ENCODE results near the gene PODXL2. TPM values are rescaled to one million over a fixed set of nuclear protein-coding genes. Genes with fewer than 3 reads are reported as not detected.

The PODXL2 gene
- total RNA-seq, 4 donors from 2014 or later: 3.2 to 8.8 (median 3.7) TPM

DNA sequence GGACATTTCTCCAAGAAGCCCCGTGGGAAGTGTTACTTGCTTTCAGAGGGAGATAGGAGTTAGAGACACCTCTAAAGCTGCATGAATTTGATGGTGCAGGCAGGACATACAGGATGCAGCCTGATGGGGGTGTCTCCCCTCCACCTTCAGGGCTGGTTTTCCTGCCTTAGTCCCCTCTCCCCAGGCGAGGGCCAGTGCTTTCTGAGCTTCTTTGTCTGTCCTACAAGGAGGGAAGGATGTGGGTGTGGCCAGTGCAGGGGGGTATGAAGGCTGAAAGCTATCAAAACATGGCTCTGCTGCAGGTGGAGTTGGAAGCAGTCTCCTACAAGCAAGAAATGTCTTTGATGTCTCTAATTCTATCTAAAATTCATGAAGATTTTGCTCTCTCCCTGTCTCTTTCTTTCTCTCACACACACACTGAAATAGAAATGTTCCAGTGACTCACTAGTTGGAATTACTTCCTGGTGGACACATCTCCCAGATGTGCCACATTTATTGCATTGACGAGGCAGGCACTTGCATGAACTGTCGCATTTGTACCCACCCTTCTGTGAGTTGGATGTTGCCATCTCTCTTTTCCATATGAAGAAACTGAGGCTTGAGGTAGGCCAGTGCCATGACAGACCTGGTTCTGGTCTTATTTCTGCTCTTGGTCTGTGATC lies 13.9 kb upstream of the PODXL2 start:
- TF ChIP-seq, protein P1, sequence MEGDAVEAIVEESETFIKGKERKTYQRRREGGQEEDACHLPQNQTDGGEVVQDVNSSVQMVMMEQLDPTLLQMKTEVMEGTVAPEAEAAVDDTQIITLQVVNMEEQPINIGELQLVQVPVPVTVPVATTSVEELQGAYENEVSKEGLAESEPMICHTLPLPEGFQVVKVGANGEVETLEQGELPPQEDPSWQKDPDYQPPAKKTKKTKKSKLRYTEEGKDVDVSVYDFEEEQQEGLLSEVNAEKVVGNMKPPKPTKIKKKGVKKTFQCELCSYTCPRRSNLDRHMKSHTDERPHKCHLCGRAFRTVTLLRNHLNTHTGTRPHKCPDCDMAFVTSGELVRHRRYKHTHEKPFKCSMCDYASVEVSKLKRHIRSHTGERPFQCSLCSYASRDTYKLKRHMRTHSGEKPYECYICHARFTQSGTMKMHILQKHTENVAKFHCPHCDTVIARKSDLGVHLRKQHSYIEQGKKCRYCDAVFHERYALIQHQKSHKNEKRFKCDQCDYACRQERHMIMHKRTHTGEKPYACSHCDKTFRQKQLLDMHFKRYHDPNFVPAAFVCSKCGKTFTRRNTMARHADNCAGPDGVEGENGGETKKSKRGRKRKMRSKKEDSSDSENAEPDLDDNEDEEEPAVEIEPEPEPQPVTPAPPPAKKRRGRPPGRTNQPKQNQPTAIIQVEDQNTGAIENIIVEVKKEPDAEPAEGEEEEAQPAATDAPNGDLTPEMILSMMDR (IDR thresholded peaks at IDR 0.05; ENCODE audit: low read depth): no peak

- TF ChIP-seq, protein P1 (IDR thresholded peaks at IDR 0.05; ENCODE audit: low read depth): no peak
Measured at GRCh38 chr3:127615631-127616305, 13.2 kb upstream of the PODXL2 start.

DNA sequence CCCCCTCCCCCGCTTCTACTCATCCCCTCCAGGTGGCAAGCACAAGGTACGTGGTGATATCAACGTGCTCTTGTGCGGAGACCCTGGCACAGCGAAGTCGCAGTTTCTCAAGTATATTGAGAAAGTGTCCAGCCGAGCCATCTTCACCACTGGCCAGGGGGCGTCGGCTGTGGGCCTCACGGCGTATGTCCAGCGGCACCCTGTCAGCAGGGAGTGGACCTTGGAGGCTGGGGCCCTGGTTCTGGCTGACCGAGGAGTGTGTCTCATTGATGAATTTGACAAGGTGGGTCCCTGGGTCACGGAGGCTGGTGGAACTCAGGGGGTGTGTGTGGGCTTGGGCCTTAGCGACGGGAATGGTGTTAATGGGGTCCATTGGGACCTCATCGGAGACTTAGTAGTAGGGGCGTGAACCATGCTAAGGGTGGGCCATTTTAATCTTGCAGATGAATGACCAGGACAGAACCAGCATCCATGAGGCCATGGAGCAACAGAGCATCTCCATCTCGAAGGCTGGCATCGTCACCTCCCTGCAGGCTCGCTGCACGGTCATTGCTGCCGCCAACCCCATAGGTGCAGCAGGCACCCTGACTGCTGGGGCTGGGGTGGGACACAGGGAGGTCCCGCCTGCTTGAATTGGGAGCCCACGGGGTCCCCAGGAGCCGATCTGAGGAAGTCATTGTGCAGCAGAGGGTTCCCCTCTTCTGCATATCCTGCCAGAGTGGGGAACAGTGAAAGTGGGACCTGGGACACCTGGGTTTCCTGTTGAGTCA lies 12.0 kb upstream of the PODXL2 start:
- TF ChIP-seq, protein P1 (IDR thresholded peaks at IDR 0.05; ENCODE audit: low read depth): no peak

DNA sequence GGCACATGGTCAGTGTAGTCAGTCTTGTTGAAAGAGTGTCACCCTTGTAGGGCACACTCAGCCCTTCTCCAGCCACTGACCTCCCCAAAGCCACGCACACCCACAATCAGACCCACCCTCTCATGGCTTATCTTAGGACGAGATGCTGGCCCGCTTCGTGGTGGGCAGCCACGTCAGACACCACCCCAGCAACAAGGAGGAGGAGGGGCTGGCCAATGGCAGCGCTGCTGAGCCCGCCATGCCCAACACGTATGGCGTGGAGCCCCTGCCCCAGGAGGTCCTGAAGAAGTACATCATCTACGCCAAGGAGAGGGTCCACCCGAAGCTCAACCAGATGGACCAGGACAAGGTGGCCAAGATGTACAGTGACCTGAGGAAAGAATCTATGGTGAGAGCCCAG lies 10.1 kb upstream of the PODXL2 start:
- TF ChIP-seq, protein P1 (IDR thresholded peaks at IDR 0.05; ENCODE audit: low read depth): no peak

DNA sequence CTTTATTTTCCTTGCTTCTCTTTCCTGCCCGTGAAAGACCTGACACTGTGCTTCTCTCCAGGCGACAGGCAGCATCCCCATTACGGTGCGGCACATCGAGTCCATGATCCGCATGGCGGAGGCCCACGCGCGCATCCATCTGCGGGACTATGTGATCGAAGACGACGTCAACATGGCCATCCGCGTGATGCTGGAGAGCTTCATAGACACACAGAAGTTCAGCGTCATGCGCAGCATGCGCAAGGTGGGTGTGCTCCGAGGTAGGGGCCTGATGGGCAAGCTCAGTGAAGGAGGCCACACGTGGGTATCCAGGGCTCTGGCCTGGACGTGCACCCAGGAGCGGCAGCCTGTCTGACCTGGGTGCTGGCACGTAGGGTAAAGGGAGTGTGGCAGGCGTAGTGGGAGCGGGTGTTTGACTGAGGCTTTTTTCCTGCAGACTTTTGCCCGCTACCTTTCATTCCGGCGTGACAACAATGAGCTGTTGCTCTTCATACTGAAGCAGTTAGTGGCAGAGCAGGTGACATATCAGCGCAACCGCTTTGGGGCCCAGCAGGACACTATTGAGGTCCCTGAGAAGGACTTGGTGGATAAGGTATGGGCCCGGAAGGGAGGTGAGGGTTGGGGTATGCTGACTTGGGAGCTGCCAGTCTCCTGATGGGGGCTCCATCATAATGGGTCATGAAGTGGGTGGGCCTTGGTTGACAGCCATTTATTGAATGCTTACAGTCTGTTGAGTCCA lies 8.2 kb upstream of the PODXL2 start:
- TF ChIP-seq, protein P1 (IDR thresholded peaks at IDR 0.05; ENCODE audit: low read depth): no peak

GRCh38 chr3:127622031-127622430 lies 7.0 kb upstream of the PODXL2 start:
- TF ChIP-seq, protein P1 (IDR thresholded peaks at IDR 0.05; ENCODE audit: low read depth): no peak
